ENCODE measurements around the gene GID4. TPM values are rescaled to one million over a fixed set of nuclear protein-coding genes. Genes with fewer than 3 reads are reported as not detected.

GID4 gene
- total RNA-seq, 1 donor from 2014 or later: 8.3 TPM

DNA sequence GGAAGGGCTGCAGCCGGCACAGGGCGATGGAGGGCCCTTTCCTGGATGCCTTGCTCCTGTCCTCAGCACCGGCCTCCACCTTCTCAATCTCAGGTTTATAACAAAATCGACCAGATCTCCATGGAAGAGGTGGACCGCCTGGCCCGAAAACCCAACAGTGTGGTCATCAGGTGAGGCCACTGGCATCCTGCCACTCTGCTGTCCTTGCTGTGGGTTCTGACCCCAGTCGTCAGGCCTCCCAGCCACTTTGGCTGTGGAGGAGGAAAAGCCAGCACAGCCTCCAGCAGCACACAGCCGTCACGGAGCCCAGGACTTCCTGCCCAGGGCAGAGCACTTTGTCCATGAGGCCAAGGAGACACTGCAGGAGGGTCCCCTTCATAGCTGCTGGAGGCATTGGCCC lies 62.6 kb downstream of the GID4 start:
- Histone ChIP-seq H3K4me3 (no peak overlapping the region), H3K4me1 (no peaks in the 10 kb centered on the region), H3K27ac (no peak overlapping the region), H3K27me3 (no peaks in the 10 kb centered on the region), H3K9me3 (no peaks in the 10 kb centered on the region), H3K36me3 (peaks cover 57 to 79% of the 10 kb centered on the region in 2 donors)
- TF ChIP-seq, protein P1, sequence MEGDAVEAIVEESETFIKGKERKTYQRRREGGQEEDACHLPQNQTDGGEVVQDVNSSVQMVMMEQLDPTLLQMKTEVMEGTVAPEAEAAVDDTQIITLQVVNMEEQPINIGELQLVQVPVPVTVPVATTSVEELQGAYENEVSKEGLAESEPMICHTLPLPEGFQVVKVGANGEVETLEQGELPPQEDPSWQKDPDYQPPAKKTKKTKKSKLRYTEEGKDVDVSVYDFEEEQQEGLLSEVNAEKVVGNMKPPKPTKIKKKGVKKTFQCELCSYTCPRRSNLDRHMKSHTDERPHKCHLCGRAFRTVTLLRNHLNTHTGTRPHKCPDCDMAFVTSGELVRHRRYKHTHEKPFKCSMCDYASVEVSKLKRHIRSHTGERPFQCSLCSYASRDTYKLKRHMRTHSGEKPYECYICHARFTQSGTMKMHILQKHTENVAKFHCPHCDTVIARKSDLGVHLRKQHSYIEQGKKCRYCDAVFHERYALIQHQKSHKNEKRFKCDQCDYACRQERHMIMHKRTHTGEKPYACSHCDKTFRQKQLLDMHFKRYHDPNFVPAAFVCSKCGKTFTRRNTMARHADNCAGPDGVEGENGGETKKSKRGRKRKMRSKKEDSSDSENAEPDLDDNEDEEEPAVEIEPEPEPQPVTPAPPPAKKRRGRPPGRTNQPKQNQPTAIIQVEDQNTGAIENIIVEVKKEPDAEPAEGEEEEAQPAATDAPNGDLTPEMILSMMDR (IDR thresholded peaks at IDR 0.05): no peak
- intact Hi-C loops (cut with DNase I): no loop called here
- DNase-seq (ENCODE audit: low spot score in 2 of 2): no peak

DNA sequence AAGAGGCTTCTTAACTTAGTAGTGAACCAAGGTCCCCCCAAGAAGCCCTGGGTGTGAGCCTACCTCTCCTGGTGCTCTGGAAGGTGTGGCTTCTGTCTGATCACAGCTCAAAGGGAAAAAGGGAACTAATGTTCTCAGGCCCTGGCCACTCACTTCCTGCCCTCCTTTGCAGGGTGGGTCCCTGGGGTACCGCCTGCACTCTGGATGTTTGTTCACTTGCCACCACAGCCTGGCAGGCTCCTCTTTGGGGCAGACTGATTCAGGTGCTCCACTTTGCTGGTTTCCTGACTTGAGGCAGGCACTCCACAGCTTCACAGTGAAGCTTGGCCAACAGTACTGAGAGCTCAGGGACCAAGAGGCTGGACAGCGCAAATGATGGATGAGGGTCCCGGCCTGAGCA lies 63.4 kb downstream of the GID4 start:
- no peaks in the 10 kb centered on the region for H3K4me1 ChIP-seq
- DNase-seq (ENCODE audit: low spot score in 2 of 2): no peak
- no peaks in the 10 kb centered on the region for H3K27me3 ChIP-seq
- H3K27ac ChIP-seq: no peak overlapping the region
- H3K36me3 ChIP-seq: peaks cover 53 to 79% of the 10 kb centered on the region in 2 donors
- TF ChIP-seq, protein P1 (IDR thresholded peaks at IDR 0.05): no peak
- intact Hi-C loops (cut with DNase I): no loop called here
- no peak overlapping the region for H3K4me3 ChIP-seq
- H3K9me3 ChIP-seq: no peaks in the 10 kb centered on the region

DNA sequence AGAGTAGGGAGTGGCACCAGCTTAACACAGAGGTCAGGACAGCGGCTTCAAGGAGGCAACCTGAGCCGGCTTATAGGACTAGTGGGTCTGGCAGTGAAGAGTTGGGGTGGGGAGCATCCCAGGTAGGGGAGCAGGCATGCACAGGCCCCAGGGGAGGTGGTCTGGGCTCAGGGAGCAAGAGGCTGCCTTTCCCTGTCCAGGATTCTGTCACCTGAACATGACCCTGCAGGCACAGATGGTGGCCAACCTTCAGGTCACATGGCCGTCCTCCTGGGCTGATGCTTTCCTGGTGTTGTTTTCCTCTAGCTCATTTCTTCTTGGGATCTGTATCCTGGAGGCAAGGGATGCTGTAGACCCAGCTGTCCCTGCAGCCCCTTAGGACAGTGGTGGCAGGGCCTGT lies 65.8 kb downstream of the GID4 start:
- TF ChIP-seq, protein P1 (IDR thresholded peaks at IDR 0.05): no peak
- no peak overlapping the region for H3K27ac ChIP-seq
- H3K27me3 ChIP-seq: no peaks in the 10 kb centered on the region
- no peaks in the 10 kb centered on the region for H3K4me1 ChIP-seq
- no peak overlapping the region for H3K4me3 ChIP-seq
- peaks cover 42 to 55% of the 10 kb centered on the region in 2 donors for H3K36me3 ChIP-seq
- DNase-seq (ENCODE audit: low spot score in 2 of 2): no peak
- intact Hi-C loops (cut with DNase I): no loop called here
- H3K9me3 ChIP-seq: no peaks in the 10 kb centered on the region

DNA sequence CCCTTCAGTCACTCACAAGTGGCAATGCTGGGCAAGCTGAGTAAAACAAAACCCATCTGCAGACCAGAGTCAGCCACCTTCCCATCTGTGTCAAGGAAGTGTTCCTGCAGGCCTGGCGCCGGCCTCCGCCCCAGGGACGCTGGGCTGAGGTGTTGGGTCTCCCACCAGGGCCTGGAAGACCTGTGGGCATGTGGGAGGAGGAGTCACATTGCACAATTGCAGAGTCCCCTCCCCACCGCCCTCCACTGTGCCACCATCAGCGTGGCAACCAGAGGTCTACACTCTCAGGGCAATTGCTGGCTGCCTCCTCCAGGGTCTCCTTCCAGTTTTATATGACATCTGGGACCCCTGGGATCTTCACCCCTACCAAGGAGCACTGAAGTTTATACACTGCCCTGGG lies 66.4 kb downstream of the GID4 start:
- DNase-seq (ENCODE audit: low spot score in 2 of 2): no peak
- Histone ChIP-seq H3K4me3 (no peak overlapping the region), H3K36me3 (peaks cover 36 to 50% of the 10 kb centered on the region in 2 donors), H3K9me3 (no peaks in the 10 kb centered on the region), H3K27ac (no peak overlapping the region), H3K27me3 (no peaks in the 10 kb centered on the region), H3K4me1 (no peaks in the 10 kb centered on the region)
- TF ChIP-seq, protein P1 (IDR thresholded peaks at IDR 0.05): no peak
- intact Hi-C loops (cut with DNase I): no loop called here

DNA sequence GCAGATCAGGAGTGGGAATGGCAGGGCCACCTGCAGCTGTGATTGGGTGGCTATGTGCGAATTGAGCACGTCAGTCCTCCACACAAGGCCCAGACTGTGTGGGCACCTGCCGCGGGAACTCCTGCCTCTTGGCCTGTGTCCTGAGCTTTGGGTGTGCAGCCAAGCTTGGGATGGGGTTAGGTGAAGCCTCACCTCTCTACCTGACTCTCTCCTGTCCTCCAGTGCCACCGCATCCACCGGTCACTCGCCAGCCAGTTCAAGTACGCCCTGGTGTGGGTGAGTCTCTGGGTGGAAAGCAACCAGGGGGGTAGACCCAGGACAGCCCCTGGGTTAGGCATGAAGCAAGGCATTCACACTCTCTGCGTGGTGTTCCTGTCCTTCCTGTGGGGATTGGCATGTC lies 67.0 kb downstream of the GID4 start:
- no peak for DNase-seq (ENCODE audit: low spot score in 2 of 2)
- intact Hi-C loops (cut with DNase I): no loop called here
- Histone ChIP-seq H3K36me3 (peaks cover 31 to 44% of the 10 kb centered on the region in 2 donors), H3K4me3 (no peak overlapping the region), H3K27ac (no peak overlapping the region), H3K27me3 (no peaks in the 10 kb centered on the region), H3K9me3 (no peaks in the 10 kb centered on the region), H3K4me1 (no peaks in the 10 kb centered on the region)
- TF ChIP-seq, protein P1 (IDR thresholded peaks at IDR 0.05): no peak

All from ascending aorta (tissue), 2 donors.